Coronary artery (tissue), 2 donors: ENCODE results near the gene MPZL2.

Experiments
- DNase-seq: peaks from one replicate; pipeline ENCODE4 v3.0.0-alpha.2; 2017; ENCODE audit warnings: low spot score
- H3K27ac ChIP-seq, 2 donors: fragments of 200-600 bp; sonication (generic); one replicate each; pipeline ENCODE4 v1.5.1; 2016 to 2019
- H3K4me3 ChIP-seq: fragments of 200-600 bp; sonication (generic); 2 replicates; pipeline ENCODE4 v1.5.1; 2016; ENCODE audit warnings: mild to moderate bottlenecking, moderate library complexity
- TF ChIP-seq, protein P1 (sequence below): fragments of 200-600 bp; sonication (generic); IDR thresholded peaks from one replicate; pipeline ENCODE4 v1.5.1; 2019; ENCODE audit warnings: antibody characterized with exemption

The MPZL2 gene

DNA sequence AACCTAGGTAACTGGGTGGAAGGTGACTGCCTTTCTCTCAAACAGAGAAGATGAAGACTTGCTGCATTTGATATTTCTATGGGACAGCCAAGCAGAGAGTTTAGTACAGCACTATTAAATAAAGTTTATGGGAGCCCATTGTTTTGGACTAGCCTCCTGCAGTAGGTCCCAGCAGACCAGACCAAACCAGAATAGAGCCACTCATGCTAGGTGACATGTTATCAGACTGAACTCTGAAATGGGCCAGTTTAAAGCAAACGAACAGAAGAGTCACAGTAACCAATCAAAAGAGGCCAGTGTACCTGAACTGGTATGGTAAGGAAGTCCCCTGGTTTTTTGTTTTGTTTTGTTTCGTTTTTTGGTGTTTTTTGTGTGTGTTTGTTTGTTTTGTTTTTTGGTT lies 7.9 kb upstream of the MPZL2 start:
- Histone ChIP-seq H3K4me3 (no peak overlapping the region), H3K27ac (no peak overlapping the region)
- TF ChIP-seq, protein P1, sequence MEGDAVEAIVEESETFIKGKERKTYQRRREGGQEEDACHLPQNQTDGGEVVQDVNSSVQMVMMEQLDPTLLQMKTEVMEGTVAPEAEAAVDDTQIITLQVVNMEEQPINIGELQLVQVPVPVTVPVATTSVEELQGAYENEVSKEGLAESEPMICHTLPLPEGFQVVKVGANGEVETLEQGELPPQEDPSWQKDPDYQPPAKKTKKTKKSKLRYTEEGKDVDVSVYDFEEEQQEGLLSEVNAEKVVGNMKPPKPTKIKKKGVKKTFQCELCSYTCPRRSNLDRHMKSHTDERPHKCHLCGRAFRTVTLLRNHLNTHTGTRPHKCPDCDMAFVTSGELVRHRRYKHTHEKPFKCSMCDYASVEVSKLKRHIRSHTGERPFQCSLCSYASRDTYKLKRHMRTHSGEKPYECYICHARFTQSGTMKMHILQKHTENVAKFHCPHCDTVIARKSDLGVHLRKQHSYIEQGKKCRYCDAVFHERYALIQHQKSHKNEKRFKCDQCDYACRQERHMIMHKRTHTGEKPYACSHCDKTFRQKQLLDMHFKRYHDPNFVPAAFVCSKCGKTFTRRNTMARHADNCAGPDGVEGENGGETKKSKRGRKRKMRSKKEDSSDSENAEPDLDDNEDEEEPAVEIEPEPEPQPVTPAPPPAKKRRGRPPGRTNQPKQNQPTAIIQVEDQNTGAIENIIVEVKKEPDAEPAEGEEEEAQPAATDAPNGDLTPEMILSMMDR, result no peak
- no peak for DNase-seq

DNA sequence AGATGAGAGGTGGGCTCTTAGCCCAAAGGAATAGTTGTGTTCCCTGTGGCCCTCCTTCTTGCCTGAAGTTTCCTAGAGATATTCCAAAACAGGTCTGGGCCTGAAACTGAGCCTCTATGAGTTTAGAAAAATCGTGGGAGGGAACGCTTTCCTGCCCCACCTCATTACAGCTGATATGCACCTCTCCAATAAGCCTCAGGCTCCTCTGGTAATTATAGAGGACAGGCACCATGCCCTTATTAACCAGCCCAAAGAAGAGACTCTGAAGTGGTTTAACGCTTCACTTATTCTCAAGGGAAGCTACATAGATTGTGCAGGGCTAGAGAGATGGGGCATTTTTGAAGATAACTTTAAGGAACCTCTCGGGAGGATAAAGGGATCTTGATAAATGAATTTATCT lies 3.4 kb upstream of the MPZL2 start:
- Histone ChIP-seq H3K27ac (no peak overlapping the region), H3K4me3 (no peak overlapping the region)
- DNase-seq, result no peak
- TF ChIP-seq, protein P1, result no peak

DNA sequence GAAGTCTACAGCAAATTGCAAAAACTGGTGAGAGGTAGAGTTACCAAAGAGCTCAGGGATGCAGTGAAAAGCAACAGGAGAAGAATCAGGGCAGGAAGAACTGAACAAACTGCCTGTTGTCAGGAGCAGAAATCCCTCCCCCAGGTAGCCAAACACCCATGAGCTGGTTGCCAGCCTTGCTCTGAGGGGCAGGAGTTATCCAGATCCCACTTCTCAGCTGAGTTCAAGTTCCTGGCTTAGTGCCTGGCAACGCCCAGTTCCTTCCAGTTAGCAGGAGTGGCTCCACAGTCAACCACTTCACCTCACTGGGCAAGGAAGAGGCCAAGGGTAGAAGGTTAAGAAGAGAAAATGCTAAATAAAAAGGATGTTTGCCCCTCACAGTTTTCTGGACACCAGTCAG lies 1.9 kb upstream of the MPZL2 start:
- no peak for DNase-seq
- Histone ChIP-seq H3K27ac (no peak overlapping the region), H3K4me3 (no peak overlapping the region)
- TF ChIP-seq, protein P1, result no peak

DNA sequence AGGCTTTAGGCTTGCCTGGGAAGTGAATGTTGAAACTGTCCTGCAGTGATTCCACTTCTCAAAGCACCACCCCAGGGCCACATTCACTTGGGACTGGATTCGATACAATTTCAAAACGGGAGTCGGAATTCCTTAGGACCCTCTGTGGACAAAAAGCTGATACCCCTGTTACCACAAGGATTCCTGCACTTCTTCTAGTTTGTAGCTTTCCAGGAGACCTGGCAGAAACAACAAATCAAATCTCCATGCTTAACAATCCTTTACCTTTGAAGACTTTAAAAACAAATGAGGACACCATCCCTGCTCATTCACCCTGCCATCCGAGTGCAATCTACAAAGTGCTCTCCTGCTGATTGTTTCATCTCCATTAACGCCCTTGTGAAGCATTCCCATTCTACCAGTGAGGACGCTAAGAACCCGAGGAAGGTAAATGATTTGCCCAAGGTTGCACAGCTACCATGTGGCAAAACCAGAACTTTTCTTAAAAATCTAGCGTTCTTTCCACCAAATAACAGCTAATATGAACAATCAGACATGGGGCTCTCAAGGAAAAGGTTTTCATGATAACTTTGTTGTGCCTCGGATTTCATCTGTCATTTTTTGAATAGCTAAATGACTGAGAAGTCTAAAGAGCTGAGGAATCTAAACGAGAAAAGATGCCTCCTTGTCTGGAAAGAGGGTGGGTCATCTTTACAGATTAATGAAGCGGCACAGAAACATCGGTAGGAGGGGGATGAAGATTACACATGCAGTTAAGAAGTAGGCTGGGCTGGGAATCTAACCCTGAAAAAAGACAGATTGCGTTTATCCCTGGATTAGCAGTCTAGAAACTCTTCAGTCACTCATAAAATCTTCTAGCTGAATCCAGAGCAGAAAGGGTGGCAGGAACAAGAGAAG lies 720 bp upstream of the MPZL2 start:
- H3K4me3 ChIP-seq, result peak overlapping the region; percentile 52
- TF ChIP-seq, protein P1, result no peak
- H3K27ac ChIP-seq, result peak overlapping the region in 1 of 2 donors; percentile 28
- DNase-seq, result no peak

DNA sequence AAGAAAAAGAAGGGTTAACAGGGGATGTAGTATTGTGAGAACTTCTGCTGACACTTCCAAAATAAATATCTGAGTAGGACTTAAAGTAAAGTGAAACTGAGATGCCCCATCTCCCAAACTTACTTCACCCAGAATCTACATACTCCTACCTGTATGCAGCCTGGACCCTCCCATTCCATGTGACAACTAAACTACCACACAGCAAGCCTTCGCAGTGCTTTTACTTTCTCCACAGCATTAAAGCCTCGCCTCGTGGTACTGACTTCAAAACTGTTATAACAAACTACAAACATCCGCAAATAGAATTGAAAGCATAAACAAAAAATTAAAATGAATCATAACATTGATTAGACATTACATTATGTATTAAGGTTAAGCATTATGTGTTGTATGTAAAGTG lies 985 bp downstream of the MPZL2 start:
- TF ChIP-seq, protein P1, result no peak
- no peak for DNase-seq
- Histone ChIP-seq H3K27ac (no peak overlapping the region), H3K4me3 (peak overlapping the region; percentile 52)

DNA sequence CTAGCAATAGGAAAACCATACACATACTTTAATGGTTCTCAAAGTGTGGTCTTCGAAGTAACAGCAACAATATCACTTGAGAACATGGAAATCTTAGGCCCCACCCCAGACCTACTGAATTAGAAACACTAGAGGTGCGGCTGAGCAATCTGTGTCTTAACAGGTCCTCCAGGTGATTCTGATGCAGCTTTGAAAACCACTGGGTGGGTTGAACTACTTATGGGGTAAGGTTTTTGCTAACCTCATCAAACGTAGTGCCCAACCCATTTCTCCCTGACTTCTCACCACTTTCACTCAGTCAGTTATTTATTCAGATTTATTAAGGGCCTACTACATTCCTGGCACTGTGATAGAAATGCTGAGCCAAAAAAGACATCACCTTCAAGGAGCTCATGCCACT lies 3.7 kb downstream of the MPZL2 start:
- no peak for DNase-seq
- TF ChIP-seq, protein P1, result no peak
- Histone ChIP-seq H3K4me3 (no peak overlapping the region), H3K27ac (no peak overlapping the region)

DNA sequence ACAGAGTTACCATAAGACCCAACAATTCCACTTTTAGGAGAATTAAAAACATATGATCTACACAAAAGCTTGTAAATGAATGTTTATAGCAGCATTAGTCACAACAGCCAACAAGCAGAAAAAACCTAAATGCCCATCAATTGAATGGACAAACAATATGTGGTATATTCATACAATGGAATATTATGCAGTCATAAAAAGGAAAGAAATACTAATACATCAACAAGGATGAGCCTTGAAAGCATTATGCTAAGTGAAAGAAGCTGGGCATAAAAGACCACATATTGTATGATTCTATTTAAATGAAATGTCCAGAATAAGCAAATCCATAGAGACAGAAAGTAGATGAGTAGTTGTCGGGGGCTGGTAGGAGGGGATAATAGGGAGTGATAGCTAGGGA lies 5.0 kb downstream of the MPZL2 start:
- H3K4me3 ChIP-seq, result no peak overlapping the region
- no peak overlapping the region for H3K27ac ChIP-seq
- no peak for DNase-seq
- TF ChIP-seq, protein P1, result no peak
